GM10266 (cell line): Measurements from ENCODE around the gene HNRNPF.

Experiments
- DNase-seq: peaks from one replicate; pipeline ENCODE4 v3.0.0; 2012; ENCODE audit errors: extremely low spot score
- TF ChIP-seq, protein P1 (sequence below): IDR thresholded peaks from 2 replicates; pipeline ENCODE4 v1.5.1; 2012; ENCODE audit warnings: mild to moderate bottlenecking, low read depth; ENCODE audit not compliant: control insufficient read depth, insufficient read depth; ENCODE audit errors: missing control alignments

The HNRNPF gene

DNA sequence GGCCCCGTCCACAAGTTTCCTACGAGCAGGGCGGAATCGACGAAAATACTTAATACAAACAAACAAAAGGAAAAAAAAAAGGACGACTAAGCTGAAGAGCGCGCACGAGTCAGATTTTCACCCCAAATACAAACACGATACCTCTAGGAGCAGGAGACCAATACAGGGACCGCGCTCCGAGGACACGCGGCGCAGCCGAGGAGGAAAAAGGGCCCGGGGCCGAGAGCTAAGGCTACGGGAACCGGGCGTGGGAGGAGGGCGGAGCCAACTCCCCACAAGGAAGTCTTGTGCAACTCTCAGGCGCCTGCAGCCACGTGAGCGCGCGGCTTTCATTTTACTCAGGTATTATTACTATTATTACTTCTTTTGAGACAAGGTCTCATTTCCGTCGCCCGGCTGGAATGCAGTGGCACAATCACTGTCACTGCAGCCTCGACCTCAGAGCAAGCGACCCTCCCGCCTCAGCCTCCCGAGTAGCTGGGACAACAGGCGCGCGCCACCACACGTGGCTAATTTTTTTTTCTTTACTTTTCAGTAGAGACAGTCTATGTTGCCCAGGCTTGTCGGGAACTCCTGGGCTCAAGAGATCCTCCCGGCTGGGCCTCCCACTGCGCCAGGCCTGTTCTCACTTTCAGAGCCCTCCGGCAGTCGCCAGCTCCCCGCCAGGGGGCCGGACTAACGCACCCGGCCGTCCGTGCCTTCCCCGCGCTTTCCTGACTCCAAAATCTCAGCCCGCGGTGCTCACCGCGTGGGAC is 1.2 kb downstream of the HNRNPF start:
- peak; percentile 94 for DNase-seq
- TF ChIP-seq, protein P1, sequence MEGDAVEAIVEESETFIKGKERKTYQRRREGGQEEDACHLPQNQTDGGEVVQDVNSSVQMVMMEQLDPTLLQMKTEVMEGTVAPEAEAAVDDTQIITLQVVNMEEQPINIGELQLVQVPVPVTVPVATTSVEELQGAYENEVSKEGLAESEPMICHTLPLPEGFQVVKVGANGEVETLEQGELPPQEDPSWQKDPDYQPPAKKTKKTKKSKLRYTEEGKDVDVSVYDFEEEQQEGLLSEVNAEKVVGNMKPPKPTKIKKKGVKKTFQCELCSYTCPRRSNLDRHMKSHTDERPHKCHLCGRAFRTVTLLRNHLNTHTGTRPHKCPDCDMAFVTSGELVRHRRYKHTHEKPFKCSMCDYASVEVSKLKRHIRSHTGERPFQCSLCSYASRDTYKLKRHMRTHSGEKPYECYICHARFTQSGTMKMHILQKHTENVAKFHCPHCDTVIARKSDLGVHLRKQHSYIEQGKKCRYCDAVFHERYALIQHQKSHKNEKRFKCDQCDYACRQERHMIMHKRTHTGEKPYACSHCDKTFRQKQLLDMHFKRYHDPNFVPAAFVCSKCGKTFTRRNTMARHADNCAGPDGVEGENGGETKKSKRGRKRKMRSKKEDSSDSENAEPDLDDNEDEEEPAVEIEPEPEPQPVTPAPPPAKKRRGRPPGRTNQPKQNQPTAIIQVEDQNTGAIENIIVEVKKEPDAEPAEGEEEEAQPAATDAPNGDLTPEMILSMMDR = peak; percentile 19

DNA sequence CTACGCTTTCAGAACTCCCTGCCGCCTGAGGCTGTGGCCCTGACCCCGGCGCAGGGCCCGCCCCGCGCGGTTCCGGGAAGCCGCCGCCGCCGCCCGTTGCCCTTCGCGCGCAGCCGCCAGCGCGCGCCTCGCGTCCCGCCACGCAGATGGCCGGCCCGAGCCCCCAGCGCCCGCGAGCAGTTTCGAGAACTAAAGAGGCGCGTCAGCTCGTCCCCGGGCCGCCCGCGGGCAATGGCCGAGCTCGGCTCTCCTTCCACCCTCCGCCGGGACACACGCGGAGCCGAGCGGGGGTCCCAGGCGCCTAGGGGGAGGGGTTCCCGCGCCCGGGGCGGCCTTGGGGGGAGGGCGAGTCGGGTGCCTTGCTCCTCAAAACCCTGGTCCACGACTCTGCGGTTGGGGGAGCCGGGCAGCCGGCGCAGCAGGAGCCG is 1.8 kb downstream of the HNRNPF start:
- TF ChIP-seq, protein P1 = no peak
- DNase-seq = peak; percentile 66

DNA sequence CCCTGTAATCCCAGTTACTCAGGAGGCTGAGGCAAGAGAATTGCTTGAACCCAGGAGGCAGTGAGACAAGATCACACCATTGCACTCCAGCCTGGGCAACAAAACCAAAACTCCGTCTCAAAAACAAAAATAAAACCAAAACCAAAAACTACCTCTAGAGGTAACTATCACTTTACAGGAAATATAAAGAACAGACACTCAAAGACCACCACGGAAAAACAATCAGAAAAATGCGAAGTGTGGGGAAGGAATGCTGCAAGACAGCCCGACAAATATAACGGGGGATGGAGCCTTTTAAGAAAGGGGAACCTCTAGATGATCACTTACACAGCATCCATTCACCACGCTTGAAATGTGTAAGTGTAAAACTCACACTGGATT is 4.3 kb downstream of the HNRNPF start:
- TF ChIP-seq, protein P1 = no peak
- DNase-seq = no peak

DNA sequence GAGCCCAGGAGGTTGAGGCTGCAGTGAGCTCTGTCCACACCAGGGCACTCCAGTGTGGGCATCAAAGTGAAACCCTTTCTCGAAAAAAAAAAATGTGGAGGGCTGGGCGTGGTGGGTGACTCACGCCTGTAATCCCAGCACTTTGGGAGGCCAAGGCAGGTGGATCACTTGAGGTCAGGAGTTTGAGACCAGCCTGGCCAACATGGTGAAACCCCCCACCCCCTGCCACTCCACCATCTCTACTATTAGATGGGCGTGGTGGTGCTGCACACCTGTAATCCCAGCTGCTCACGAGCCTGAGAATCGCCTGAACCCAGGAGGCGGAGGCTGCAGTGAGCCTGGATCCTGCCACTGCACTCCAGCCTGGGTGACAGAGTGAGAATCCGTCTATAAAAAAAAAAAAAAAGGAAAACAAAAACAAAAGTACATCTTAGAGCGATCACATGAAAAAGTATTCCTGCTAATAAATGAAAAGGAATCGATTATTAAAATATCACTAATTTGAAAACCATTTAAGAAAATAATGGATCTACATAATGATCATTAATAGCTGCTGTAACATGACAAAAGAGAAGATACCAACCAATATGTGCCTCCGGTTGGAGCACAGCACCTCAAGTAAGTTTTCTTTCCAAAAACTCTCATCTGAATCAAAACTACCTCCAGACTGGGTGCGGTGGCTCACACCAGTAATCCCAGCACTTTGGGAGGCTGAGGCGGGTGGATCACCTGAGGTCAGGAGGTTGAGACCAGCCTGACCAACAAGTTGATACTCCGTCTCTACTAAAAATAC is 4.9 kb downstream of the HNRNPF start:
- DNase-seq = no peak
- TF ChIP-seq, protein P1 = no peak

DNA sequence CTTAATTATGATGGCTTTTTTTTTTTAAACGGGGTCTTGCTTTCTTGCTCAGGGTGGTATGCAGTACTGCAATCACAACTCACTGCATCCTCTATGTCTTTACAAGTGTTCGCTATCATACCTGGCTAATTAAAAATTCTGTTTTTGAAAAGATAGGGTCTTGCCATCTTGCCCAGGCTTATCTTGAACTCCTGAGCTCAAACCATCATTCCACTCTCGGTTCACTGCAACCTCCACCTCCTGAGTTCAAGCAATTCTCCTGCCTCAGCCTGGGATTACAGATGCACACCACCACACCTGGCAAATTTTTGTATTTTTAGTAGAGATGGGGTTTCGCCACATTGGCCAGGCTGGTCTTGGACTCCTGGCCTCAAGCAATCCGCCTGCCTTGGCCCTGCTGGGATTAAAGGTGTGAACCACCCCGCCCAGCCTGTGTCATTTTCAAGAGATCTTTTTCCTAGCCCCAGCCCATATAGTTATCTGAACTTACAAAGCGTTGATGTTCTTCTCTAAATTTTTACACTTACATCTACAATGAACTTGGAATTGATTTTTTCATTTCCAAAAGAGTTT is 6.0 kb downstream of the HNRNPF start:
- no peak for DNase-seq
- TF ChIP-seq, protein P1 = no peak

DNA sequence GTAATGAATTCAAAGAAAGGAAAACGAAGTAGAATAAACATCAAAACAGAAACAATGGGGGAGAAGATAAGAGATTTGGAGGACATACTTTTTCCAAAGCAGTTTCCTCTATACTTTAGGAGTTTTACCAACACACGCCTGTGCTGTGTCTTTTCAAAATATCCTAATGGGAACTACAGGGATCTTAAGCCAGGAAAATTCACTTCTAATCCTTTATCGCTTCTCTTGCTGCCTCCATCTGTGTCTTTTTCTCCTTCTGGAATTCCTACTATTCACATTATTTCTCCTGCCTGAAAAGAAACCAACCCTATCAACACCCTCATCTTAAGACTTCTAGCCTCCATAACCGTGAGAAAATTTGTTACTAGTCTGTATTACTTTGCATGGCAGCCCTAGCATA is 6.8 kb downstream of the HNRNPF start:
- TF ChIP-seq, protein P1 = no peak
- DNase-seq = no peak
